NCI-H2171 treated with DMSO at 0.1 percent for 48 hours (cell line): ENCODE data around the gene HOXA4.

Experiments
- DNase-seq: peaks from one replicate; lab custom pipeline; 2025; lab: John Stamatoyannopoulos, UW

Gene HOXA4

GRCh38 chr7:27105301-27106031 lies 25.1 kb downstream of the HOXA4 start:
- no peak for DNase-seq

DNA sequence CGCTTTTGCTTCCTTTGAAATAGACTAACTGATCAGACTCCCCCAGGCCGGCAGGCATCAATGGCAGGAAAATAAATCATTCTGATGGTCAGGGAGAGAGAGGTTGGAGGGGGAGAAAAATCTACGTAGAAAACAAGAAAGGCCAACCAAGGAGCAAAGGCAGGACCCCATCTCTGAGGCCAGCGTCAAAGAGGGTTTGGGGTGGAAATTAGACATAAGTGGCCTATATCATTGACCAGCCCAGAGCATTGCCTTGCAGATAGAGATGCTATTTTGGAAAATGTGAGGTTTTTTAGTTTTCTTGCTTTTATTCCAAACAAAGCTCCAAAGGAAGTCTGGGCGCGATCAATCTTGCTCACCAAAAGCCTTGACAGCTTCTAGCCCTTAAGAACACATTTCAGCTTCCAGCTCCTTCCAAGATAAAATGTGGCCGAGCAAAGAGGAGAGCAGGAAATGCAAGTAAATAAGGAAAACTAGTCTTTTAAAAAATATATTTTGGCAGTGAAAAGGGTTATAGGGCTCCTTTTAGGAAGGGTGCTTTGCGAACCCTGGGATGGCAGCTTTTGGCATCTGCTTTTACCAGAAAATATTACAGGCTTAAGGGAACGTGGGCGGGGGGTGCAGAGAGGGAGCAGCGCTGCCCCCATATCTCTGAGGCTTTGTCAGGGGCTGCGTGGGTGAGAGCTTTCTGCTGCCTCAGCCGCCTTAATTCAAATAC lies 26.1 kb downstream of the HOXA4 start:
- no peak for DNase-seq

GRCh38 chr7:27103489-27104226 lies 26.9 kb downstream of the HOXA4 start:
- DNase-seq, result no peak

GRCh38 chr7:27102581-27103442 lies 27.7 kb downstream of the HOXA4 start, which contains the start of gene HOXA2:
TSS of gene HOXA2 (minus strand) at chr7:27102683. CDS start at chr7:27102500, 183 bp downstream.
- DNase-seq, result no peak

DNA sequence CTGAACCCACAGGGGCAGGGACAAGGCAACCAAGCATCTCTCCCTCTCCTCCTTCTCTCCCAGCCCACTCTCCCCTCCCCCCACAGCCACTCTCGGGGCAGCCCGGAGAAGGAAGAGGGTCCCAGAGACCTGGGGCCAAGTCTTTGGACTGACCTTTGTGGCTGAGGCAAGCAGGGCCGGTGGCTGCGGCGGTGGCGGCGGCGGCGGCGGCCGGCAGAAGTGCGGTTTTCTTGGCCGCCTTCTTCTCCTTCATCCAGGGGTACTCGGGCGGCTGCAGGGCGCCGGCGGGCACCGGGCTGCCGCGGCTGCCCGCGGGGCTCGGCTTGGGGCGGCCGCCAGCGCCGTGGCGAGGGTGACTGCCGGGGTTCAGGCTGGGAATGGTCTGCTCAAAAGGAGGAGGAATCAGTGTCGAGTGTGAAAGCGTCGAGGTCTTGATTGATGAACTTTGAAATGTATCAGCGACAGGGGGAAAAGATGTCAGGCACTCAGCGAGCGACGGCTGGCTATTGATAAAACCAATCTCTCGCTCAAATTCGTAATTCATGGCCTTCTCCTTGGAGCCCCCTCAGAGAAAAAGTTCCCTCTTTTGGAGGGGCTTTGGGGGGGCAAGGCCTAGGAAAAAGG lies 28.5 kb downstream of the HOXA4 start:
- DNase-seq, result no peak

DNA sequence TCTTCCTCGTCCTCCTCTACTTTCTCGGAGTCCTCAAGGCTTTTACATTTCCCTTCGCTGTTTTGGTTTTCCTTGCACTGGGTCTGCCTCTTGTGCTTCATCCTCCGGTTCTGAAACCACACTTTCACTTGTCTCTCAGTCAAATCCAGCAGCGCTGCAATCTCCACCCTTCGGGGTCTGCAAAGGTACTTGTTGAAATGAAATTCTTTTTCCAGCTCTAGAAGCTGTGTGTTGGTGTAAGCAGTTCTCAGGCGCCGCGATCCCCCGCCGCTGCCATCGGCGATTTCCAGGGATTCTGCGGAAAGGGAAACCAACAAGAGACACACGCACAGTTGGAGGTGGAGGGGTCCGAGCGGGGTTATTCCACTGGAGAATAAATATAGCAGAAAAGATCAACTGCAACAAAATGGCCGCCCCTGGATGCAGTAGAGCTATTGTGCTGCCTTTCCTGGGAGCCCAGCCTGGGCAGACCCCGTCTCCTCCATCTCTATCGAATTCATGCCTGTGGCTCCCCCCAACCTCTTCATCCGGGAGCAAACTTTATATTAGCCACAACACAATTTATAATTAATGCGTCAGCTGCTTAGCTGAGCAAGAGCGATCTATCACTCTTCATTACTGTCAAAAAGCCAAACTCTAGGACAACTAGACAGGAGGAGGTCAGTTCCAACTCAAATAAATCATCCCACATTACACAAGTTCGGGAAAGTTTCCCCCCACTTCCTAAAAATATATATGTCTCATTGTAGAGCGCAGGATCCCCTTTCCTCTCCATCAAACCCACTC lies 29.2 kb downstream of the HOXA4 start:
- no peak for DNase-seq

DNA sequence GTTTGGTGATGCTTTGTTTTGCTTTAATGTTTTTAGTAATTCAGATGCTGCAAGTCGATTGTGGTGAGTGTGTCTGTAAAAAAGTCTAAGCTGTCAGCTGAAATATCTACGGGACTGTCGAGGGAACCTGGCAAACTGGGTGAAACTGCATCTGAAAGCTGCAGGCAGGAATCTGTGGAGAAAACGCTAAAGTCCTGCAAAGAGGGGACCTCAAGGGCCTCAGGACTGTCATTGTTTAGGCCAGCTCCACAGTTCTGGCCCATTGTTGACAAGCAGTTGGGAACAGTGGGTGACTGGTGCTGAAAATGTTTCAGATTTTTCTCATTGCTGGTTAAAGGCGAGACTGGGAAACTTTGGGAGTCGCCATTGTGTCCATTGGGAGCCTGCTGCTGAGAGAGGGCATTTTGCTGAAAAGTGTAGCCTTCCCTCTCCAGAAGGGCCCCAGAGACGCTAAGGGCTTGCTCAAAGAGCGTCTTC lies 29.8 kb downstream of the HOXA4 start:
- no peak for DNase-seq

DNA sequence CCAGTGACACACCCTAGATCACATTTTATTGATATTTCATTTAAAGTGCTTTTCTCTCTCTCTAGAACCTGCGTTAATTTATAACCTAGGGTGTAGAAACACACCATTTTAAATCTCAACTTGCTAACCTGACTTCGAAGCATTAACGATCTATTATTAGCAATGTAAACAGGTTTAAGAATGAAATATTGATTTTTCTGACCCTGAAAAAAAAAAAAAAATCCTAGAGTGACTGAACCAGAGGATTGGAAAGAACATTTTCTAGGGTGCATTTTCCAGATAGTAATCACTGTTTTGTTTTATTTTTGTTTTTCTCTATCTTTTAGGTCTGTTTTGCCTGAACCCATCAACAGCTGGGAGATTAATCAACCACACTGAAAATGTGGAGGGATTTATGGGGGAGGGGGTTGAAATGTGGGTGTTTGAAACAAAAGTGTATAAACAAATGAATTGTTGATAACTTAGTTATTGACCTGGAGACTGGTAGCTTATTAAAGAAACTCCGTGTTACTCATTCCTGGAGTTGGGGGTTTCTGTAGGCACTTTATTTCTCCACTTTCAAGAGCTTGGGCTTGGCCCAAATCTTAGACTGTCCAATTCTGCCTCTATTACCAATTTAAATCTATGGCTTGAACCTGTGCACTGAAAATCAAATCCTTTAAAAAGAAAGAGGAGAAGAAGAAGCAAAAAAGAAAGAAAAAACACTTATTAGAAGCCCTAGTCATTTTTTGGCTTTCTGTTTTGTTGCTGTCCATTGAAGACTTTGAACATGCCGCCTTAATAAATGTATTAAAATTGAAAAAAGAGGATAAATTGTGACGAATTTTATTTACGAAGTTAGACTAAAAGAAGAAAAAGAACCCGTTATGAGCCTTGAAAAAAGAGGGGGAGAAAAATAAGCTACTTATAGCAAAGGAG lies 30.8 kb downstream of the HOXA4 start:
- DNase-seq, result no peak

GRCh38 chr7:27098578-27099451 lies 31.7 kb downstream of the HOXA4 start:
- no peak for DNase-seq

GRCh38 chr7:27097686-27098577 lies 32.6 kb downstream of the HOXA4 start:
- no peak for DNase-seq

- no peak for DNase-seq
Observed at GRCh38 chr7:27096768-27097514, 33.6 kb downstream of the HOXA4 start.

DNA sequence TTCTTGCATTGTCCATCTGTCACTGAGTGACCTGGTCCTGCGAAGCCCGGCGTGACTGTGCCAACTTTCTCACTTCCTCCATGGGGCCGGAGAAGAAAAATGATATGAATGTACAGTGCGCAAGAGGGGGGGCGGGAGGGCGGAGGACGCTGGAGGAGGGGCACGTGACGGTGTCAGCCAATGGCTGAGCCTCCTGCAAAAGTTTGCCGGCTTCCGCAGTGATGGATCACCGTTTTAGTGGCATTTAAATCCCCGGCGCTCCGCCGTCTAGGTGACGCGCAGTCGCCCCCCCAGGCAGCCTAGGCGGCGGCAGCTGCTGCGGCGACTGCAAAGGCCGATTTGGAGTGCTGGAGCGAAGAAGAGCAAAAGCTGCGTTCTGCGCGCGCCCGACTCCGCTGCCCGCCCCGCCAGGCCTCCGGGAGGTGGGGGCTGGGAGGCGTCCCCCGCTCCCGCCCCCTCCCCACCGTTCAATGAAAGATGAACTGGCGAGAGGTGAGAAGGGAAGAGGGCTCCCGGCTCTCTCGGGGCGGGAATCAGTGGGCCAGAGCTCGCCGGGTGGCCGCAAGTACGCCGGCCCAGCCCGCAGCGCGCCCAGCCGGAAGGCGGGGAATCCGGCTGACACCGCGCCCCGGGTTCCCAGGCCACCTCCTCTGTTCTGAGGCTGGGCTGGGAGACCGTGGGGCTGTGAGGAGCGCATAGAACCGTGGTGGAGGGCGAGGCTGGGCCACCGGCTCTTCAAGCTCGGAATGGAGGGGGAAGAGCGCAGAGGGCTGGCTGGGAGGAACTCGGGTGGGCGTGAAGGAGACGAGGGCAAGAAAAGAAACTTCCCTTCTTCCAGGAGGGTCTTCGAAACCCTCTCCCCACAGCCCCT lies 34.4 kb downstream of the HOXA4 start, which contains the start of gene HOXA1:
Gene HOXA1 (minus strand): TSS at position 104 of the 871 bp plus-strand sequence. CDS start 88 bp downstream, at position 16.
- DNase-seq, result peak; percentile 88

DNA sequence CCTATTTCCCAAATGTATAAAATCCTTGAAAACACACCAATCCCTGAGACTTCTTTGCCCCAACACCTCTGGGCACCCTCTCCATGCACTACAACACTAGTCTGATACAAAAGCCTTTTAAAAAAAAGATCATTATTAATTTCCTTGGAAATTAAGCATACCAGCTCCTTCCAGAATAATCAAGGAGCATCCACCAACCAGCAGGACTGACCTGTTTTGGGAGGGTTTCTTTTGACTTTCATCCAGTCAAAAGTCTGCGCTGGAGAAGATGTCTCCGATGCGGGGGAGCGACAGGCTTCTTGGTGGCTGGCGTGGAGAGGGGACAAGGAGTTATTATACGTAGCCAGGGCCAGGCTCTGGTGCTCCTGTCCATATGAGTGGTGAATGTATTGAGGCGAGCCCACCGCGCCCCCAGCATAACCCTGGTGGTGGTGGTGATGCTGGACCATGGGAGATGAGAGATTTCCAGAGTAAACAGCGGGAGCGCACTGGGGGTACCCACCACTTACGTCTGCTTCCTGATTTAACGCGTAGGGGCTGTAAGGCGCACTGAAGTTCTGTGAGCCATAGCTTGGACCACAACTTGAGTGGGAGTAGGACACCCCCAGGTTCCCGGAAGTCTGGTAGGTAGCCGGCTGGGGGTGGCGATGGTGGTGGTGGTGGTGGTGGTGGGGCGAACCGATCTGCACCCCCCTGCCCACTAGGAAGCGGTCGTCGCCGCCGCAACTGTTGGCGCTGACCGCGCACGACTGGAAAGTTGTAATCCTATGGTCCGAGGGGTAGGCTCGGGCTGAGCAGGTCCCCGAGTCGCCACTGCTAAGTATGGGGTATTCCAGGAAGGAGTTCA lies 35.3 kb downstream of the HOXA4 start:
- no peak for DNase-seq

- no peak for DNase-seq
Observed at GRCh38 chr7:27094304-27095049, 36.1 kb downstream of the HOXA4 start.
